Neural progenitor cell (in vitro differentiated cells): ENCODE measurements around the gene TIFAB.

Source experiments
- CTCF ChIP-seq: fragments of 200-600 bp; sonication (generic); IDR thresholded peaks from 2 replicates; pipeline ENCODE4 v1.5.1; 2017; ENCODE audit warnings: antibody characterized with exemption, mild to moderate bottlenecking
- EZH2phosphoT487 ChIP-seq: fragments of 200-600 bp; sonication (generic); IDR thresholded peaks from 2 replicates; pipeline ENCODE4 v1.6.1; 2017; ENCODE audit warnings: antibody characterized with exemption

DNA sequence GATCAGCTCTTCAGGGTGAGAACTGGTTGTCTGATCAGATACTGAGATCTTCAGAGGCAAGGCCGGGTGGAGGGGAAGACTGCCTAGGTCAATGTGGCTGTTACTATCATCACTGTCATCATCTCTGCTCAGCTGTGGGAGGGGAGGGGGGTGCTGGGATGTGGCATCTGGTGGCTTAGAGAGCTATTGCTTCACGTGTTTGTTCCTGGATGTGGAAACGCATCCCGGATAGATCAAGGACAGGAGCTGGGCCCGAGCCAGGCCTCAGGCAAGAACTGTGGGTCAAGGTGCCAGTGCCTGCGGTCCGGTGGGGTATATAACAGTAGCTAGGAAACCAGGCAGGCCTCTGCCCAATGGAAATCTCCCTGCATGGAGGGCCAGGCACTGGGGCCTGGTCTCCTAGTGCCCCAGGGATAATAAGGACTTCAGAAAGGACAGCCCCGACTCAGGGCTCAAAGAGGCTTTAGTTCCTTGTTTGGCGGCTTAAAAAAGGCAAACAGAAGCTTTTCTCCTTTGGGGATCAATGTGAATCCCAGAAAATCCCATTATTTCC is 30.3 kb upstream of the TIFAB start:
- TF ChIP-seq CTCF (no peak), EZH2phosphoT487 (peak; percentile 94)
